ENCODE results near the gene TMEM18.
"Not testable (repeated sequence)": the region's sequence is repeated elsewhere in the genome, so short reads cannot be mapped to it uniquely, and the experiment has no call there.

TMEM18 gene

DNA sequence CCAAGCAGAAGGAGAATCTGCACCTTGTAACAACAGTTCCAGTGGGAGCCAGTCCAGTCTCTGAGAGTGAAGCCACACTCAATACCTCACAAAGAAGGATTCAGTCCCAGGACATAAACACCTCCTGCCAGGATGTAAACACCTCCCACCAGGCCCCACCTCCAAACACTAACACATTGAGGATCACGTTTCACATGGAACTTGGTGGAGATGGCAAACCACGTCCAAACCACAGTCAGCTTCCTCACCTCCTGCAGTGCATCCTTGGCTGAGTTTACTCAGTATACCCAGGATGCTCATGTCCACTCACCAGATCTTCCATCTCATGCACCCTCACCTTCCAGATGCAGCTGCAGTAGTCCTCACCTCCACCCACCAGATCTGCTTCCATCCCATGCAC lies 37.8 kb upstream of the TMEM18 start:
- no peak for DNase-seq (ENCODE audit: insufficient read length, low spot score)
- TF ChIP-seq PAX5 (IDR thresholded peaks at IDR 0.05; ENCODE audit: insufficient read depth, low read length, severe bottlenecking): no peak
- no peak for TF ChIP-seq SPI1 (IDR thresholded peaks at IDR 0.05; ENCODE audit: low read depth, low read length)
- peak; percentile 31 for FAIRE-seq

- DNase-seq (ENCODE audit: insufficient read length, low spot score): peak; percentile 51
- peak; percentile 75 for TF ChIP-seq PAX5 (IDR thresholded peaks at IDR 0.05; ENCODE audit: insufficient read depth, low read length, severe bottlenecking)
- no peak for TF ChIP-seq POLR2AphosphoS5 (IDR thresholded peaks at IDR 0.05; ENCODE audit: low read depth, low read length)
- TF ChIP-seq POLR2A (IDR thresholded peaks at IDR 0.05; ENCODE audit: low read depth, low read length): no peak
- no peak for TF ChIP-seq POU2F2 (IDR thresholded peaks at IDR 0.05; ENCODE audit: low read depth, low read length)
- peak; percentile 94 for FAIRE-seq
Observed at GRCh38 chr2:714005-714741, 37.0 kb upstream of the TMEM18 start.

GRCh38 chr2:710867-711665 lies 33.9 kb upstream of the TMEM18 start:
- no peak for FAIRE-seq
- no peak for DNase-seq (ENCODE audit: insufficient read length, low spot score)
- TF ChIP-seq PAX5 (IDR thresholded peaks at IDR 0.05; ENCODE audit: insufficient read depth, low read length, severe bottlenecking): no peak
- no peak for TF ChIP-seq POLR2AphosphoS5 (IDR thresholded peaks at IDR 0.05; ENCODE audit: low read depth, low read length)

DNA sequence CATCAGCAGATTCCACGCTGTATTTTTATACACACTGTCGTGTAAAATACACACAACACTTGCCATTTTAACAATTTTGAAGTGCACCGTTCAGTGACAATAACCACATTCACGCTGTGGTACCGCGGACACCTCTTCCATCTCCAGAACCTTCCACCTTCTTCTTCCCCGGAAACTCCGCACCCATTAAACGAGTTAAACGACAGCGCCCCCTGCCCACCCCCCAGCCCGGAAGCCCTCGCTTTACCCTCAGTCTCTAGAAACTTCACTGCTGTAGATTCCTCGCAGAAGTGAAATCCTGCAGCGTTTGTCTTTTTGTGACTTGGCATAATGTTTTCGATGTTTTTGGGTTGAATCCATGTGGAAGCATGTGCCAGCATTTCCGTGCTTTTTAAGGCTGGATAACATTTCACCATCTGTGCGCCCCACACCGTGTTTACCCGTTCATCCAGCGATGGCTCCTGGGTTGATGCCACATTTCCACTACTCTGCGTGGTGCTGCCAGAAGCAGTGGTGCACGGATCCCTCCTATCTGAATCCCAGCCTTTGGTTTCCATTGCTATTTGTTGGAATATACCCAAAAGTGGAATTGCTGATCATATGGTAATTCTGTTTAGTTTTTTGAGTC lies 32.0 kb upstream of the TMEM18 start:
- no peak for DNase-seq (ENCODE audit: insufficient read length, low spot score)

GRCh38 chr2:708667-709066 lies 31.5 kb upstream of the TMEM18 start:
- DNase-seq (ENCODE audit: insufficient read length, low spot score) (no peak), FAIRE-seq (no peak)
- TF ChIP-seq POU2F2 (IDR thresholded peaks at IDR 0.05; ENCODE audit: low read depth, low read length): no peak
- no peak for TF ChIP-seq PAX5 (IDR thresholded peaks at IDR 0.05; ENCODE audit: insufficient read depth, low read length, severe bottlenecking)
- no peak for TF ChIP-seq POLR2A (IDR thresholded peaks at IDR 0.05; ENCODE audit: low read depth, low read length)
- TF ChIP-seq TAF1 (IDR thresholded peaks at IDR 0.05; ENCODE audit: low read depth, low read length): no peak
- TF ChIP-seq POLR2AphosphoS5 (IDR thresholded peaks at IDR 0.05; ENCODE audit: low read depth, low read length): no peak
- no peak for TF ChIP-seq SPI1 (IDR thresholded peaks at IDR 0.05; ENCODE audit: low read depth, low read length)

More for the DNA sequence above, 32.0 kb upstream of the TMEM18 start:
- TF ChIP-seq POLR2A (IDR thresholded peaks at IDR 0.05; ENCODE audit: low read depth, low read length) (no peak), POLR2AphosphoS5 (IDR thresholded peaks at IDR 0.05; ENCODE audit: low read depth, low read length) (no peak), POU2F2 (IDR thresholded peaks at IDR 0.05; ENCODE audit: low read depth, low read length) (no peak), TAF1 (IDR thresholded peaks at IDR 0.05; ENCODE audit: low read depth, low read length) (no peak), PAX5 (IDR thresholded peaks at IDR 0.05; ENCODE audit: insufficient read depth, low read length, severe bottlenecking) (no peak), SPI1 (IDR thresholded peaks at IDR 0.05; ENCODE audit: low read depth, low read length) (no peak)
- FAIRE-seq: no peak

DNA sequence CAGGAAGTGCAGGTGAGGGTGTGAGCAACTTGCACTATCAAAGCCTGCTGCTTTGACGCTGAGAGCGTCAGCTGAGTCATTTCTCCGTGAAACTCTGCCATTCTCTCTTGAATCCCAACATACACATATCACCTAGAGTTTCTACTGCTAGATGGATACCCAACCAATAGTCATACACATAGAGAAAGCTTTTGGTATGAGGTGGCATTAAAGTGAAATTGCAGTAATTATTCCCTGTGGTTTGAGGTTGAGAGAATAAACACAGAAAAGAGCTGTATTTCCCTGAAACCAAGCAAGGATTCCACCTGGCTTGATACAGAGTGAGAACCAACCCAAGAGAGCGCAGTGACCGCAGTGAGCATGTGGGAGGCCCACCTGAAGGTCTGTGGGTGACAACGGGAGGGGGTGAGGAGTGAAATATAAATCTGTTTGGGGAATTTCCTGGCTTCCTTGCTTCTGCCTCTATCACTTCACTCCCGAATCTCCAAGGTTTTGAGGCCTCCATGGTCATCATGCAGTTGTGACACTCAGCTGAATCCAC lies 28.8 kb upstream of the TMEM18 start:
- no peak for DNase-seq (ENCODE audit: insufficient read length, low spot score)
- FAIRE-seq: no peak
- TF ChIP-seq PAX5 (IDR thresholded peaks at IDR 0.05; ENCODE audit: insufficient read depth, low read length, severe bottlenecking) (no peak), TAF1 (IDR thresholded peaks at IDR 0.05; ENCODE audit: low read depth, low read length) (no peak), POLR2AphosphoS5 (IDR thresholded peaks at IDR 0.05; ENCODE audit: low read depth, low read length) (no peak), SPI1 (IDR thresholded peaks at IDR 0.05; ENCODE audit: low read depth, low read length) (no peak), POLR2A (IDR thresholded peaks at IDR 0.05; ENCODE audit: low read depth, low read length) (no peak), POU2F2 (IDR thresholded peaks at IDR 0.05; ENCODE audit: low read depth, low read length) (no peak)

GRCh38 chr2:702765-703164 lies 25.6 kb upstream of the TMEM18 start:
- not testable (repeated sequence) for DNase-seq (ENCODE audit: insufficient read length, low spot score); FAIRE-seq

DNA sequence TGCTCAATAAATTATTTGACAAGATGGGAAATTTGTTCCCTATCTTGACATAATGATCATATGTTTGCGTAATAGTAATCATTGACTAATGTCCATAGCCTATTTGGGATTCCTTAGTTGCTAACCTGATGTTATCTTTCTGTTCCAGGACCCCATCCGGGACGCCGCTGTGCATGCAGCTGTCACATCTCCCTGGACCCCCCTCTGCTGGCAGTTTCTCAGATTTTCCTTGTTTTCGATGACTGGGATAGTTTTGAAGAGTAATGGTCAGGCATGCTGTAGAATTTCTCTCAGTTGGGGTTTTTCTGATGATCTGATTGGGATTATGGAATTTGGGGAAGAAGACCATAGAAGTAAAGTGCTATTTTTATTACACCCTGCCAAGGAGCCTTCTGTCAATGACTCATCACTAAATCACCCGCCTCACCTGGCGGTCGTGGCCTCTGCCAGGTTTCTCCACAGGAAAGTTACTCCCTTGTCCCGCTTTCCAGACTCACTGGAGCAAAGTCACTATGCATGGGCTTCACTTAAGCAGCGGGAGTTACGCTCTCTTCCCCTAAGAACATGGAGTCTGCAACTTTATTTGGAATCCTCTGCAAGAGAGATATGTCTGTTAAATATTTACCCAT lies 19.9 kb upstream of the TMEM18 start:
- TF ChIP-seq POU2F2 (IDR thresholded peaks at IDR 0.05; ENCODE audit: low read depth, low read length) (no peak), SPI1 (IDR thresholded peaks at IDR 0.05; ENCODE audit: low read depth, low read length) (no peak), POLR2A (IDR thresholded peaks at IDR 0.05; ENCODE audit: low read depth, low read length) (no peak), POLR2AphosphoS5 (IDR thresholded peaks at IDR 0.05; ENCODE audit: low read depth, low read length) (no peak), PAX5 (IDR thresholded peaks at IDR 0.05; ENCODE audit: insufficient read depth, low read length, severe bottlenecking) (no peak), TAF1 (IDR thresholded peaks at IDR 0.05; ENCODE audit: low read depth, low read length) (no peak)
- FAIRE-seq (peak; percentile 9), DNase-seq (ENCODE audit: insufficient read length, low spot score) (no peak)

GRCh38 chr2:696463-696862 lies 19.3 kb upstream of the TMEM18 start:
- no peak for TF ChIP-seq PAX5 (IDR thresholded peaks at IDR 0.05; ENCODE audit: insufficient read depth, low read length, severe bottlenecking)
- TF ChIP-seq SPI1 (IDR thresholded peaks at IDR 0.05; ENCODE audit: low read depth, low read length): peak; percentile 93
- DNase-seq (ENCODE audit: insufficient read length, low spot score) (no peak), FAIRE-seq (peak; percentile 26)
